Endometrial microvascular endothelial cells (primary cell): Measurements from ENCODE around the gene GRP. TPM values are rescaled to one million over a fixed set of nuclear protein-coding genes. Genes with fewer than 3 reads are reported as not detected.

Experiments
- in situ Hi-C: cut with HindIII; loops from 2 replicates; pipeline ENCODE4 v1.10.0; 2017; ENCODE audit warnings: low sequenced_read_pairs, low pct_unique_long_range_greater_than_20kb; ENCODE audit errors: inconsistent ontology term
- total RNA-seq: library from RNA; depleted of rRNA; stranded (reverse); fragments of >200 nt; gene quantifications from one replicate; pipeline ENCODE4 v1.2.3, GENCODE V29; 2015; ENCODE audit errors: inconsistent ontology term

The GRP gene
- total RNA-seq, 1 donor from 2014 or later = not detected

DNA sequence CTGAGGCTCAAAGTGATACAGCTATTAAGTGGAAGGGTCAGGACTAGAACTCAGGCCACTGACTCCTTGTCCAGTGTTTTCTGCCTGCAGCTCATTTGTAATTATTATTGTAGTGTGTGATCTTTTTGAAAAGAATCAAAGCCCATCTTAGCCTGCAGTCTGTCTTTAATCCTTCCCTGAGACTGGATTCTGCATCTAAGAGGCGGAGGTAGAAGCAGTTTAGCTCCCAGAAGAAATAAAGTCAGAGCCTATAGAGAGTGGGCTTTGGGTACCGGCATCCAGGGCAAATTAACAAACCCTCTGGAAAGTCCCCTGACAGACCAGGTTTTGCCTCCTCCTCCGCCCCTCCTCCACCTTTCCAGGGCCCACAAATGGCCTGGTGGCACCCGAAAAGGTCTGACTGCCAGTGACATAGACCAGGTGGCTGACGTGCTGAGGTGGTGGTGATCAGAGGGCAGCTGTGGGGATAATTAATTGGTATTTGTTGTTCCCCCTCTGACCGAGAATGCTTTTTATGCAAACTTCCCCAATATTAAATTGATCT is 55.5 kb downstream of the GRP start:
- in situ Hi-C loops = no loop called here

DNA sequence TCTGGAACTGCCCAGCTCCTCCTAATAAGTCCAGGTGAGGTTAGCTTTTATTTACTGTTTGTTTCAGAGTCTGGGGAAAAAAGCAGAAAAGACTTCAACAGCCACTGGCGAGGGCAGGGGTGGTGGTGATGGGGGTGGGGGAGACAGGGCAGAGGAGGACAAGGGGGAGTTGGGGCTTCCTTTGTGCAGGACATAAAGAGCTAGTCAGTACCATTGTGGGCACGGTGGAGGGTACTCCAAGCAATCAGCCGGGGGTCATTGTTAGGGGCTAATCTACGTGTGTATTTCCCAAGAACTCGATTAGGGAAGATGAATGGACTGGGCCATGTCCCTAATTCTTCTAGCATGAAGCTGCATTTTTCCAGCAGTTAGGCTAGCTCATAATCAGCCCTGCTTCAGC is 56.1 kb downstream of the GRP start:
- in situ Hi-C loops = no loop called here

DNA sequence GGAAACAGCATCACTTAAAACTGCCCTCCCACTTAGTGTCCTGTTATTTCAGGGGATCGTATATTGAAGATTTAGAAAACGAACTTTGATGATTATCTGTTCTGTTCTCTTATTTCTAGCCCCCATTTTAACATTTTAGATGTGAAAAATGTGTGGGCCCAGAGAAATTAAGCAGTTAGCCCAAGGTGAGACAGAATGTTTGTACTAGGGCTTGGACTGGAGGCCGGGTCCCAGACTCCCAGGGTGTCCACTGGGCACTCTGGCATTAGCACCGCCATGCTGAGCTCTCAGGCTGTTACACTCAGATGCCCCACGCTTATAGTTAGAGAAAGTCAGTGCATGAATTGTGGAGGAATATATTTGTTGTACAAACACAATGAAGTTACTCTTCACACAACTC is 58.8 kb downstream of the GRP start:
- in situ Hi-C loops = no loop called here

DNA sequence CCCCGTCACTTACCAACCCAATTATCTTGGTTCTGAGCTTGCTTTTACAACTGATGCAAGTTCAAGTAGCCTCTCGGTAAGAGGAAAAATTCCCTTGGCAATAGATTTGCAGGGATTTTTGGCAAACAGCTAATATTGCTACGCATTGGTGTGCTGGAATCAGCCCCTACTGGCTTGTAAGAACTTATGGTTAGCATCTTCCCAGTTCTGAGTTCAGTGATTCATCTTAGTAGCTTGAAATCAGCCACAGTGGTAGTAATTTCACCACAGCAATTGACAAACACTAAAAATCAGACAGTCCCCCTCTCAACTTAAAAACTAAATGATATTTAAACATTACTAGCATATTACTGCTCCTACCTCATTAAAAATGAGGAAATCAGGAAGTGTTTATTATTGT is 59.2 kb downstream of the GRP start:
- in situ Hi-C loops = no loop called here

DNA sequence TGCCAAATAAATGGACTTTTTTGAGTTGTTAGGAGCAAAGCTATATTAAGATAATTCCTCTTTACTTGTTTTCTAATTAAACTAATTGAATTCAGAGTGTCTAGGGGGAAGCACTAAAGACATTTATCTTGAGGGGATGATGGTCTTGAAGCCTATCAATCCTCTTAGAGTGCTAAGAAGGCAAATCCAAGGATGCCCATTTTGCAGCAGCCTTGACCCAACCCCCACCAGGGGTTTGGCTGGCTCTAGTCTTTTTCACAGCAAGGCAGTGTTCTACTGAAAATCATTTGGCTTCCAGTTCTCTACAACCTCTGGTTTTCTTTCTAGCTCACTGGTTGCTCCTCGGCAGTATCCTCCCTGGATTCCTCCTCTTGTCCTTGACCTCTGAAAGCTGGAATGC is 59.8 kb downstream of the GRP start:
- in situ Hi-C loops = no loop called here

Other genes with a start within 250 kb of the GRP start
- 22.2 TPM for gene SEC11C, start 80.3 kb upstream of the GRP start, total RNA-seq
- not detected for gene RAX, start 53.3 kb downstream of the GRP start, total RNA-seq
- not detected for gene CPLX4, start 98.5 kb downstream of the GRP start, total RNA-seq
- 118 TPM for gene LMAN1, start 139.1 kb downstream of the GRP start, total RNA-seq